ENCODE results near the gene SF3B2.
A peak's percentile ranks its signal among the peaks of the same experiment; 100 is the strongest.
"Not testable (repeated sequence)": the region's sequence is repeated elsewhere in the genome, so short reads cannot be mapped to it uniquely, and the experiment has no call there.

The SF3B2 gene

DNA sequence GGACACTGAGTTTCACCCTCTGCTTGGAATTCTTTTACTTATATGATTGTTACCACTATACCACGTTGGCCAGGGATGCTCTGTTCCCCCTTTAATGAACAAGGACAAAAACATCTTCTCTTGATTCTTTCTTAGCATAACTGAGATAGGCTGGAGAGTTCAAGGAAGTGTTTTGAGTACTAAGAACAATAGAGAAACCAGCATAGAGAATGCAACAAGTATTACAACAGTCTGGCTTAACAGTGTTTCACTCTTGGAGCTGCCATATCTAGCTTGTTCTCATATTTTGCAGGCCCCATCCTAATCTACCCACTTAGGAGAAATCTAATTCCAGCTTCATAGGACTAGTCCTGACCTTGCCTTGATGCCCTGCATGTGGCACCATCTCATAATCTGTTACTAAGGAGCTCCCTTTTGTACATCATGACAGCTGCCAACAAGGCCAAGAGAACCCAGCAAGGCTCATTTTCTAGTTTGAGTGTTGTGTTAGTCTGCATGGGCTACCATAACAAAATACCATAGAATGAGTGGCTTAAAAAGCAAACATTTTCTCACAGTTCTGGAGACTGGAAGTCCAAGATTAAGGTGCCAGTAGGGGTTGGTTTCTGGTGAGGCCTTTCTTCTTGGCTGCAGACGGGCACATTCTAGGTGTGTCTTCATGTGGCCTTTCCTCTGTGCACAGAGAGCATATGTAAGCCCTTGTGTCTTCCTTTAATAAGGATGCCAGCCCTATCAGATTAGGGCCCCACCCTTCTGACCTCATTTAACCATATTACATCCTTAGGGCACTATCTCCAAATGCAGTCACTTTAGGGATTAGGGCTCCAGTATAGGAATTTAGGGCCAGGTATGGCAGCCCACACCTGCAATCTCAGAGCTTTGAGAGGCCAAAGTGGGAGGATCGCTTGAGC lies 55.7 kb downstream of the SF3B2 start:
- DNase-seq (ENCODE audit: low spot score) (no peak), FAIRE-seq (no peak)

DNA sequence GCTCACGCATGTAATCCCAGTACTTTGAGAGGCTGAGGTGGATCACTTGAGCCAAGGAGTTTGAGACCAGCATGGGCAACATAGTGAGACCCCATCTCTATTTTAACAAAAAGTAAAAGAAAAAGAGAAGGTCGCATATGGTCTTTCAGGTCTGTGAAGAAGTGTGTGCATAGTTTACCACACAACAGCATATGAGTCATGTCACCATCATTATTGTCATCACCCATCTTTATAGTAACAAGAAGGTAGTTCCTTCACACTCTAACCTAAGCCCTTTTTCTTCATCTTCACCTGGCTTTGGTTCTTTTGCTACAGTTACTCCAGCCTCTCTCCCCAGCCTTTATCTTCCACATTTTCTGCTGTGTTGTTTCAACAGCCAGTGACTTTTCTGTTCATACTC lies 57.1 kb downstream of the SF3B2 start:
- no peak for FAIRE-seq
- DNase-seq (ENCODE audit: low spot score), result no peak

DNA sequence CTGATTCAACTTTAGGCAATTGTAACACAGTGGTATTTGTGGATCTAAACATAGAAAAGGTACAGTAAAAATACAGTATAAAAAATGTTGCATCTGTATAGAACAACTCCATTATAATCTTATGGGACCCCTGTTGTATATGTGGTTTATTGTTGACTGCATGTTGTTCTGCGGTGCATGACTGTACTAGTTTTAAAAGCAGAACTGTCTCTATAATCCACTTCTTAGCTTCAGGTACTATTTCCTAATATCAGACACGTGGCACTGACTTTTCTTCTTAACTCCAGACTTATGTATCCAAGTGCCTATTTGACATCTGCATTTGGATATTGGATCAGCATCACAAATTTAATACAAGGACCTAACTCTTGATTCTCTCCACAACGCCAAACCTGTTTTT lies 59.0 kb downstream of the SF3B2 start:
- FAIRE-seq, result no peak

DNA sequence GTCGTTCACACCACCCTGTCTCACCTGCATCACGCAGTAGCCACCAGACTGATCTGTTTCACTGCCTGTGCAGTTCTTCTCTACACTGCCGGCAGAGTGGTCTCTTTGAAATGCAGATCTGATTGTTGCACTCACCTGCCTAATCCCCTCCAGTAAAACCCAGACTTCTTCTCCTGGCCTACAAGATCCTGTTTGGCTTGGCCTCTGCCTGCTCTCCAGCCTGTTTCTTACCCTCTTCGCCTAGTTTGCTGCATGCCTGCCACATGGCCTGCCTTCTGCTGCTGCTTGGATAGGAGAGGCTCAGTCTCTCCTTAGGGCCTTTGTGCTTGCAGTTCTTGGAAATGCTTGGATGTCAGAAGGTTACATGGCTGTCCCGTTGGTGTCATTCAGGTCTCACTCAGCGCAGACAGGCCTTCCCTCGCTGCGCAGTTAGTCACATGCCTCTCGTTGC lies 59.9 kb downstream of the SF3B2 start:
- FAIRE-seq (no peak), DNase-seq (ENCODE audit: low spot score) (no peak)

More for the DNA sequence above, 59.0 kb downstream of the SF3B2 start:
- DNase-seq (ENCODE audit: low spot score), result no peak

DNA sequence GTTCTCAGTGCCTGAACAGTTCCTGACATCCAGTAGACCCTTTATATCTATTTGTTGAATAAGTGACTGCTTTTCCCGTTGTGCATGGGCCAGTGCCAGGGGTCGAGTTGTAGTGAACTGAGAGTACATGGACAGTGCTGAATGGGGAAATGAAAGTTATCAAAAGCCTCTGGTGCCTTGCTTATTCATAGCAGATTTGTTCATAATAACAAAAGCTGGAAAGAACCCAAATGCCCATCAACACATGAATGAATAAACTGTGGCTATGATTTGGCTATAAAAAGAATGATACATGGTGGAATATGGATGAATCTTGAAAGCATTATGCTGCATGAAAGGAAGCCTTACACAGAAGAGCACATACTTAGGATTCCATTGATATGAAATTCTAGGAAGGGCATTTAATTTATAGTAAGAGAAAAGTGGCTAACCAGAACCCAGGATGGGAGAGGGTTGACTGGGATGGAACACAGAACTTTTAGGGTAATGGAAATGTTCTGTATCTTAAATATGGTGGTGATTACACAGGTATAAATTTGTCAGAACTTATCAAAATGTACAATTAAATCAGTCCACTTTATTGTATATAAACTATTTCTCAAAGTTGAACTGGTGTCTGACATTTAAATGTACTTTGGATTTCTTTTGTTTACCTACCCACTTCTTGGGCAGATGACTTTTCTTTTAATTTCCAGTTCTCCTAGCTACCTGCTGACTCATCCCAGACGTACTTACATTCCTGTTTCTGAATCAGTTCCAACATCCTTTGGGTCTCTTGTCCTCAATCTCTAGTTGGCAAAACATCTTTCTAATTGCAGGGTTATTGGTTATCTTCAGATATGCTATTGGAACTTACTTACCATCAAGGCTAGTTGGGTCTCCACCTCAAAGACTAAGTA lies 60.7 kb downstream of the SF3B2 start:
- peak; percentile 62 for DNase-seq (ENCODE audit: low spot score)
- FAIRE-seq, result no peak

DNA sequence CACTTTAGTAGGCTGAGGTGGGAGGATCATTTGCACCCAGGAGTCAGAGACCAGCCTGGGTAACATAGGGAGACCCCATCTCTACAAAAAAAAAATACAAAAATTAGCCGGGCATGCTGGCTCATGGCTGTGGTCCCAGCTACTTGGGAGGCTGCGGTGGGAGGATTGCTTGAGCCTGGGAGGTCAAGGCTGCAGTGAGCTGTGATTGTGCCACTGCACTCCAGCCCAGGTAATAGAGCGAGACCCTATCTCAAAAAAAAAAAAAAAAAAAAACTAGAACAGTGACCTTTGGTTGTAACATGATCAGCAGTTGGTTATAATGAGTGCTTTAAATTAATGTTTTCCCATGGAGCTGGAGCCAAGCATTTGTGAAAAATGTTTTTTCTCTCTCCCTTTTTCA lies 62.8 kb downstream of the SF3B2 start:
- not testable (repeated sequence) for DNase-seq (ENCODE audit: low spot score); FAIRE-seq

DNA sequence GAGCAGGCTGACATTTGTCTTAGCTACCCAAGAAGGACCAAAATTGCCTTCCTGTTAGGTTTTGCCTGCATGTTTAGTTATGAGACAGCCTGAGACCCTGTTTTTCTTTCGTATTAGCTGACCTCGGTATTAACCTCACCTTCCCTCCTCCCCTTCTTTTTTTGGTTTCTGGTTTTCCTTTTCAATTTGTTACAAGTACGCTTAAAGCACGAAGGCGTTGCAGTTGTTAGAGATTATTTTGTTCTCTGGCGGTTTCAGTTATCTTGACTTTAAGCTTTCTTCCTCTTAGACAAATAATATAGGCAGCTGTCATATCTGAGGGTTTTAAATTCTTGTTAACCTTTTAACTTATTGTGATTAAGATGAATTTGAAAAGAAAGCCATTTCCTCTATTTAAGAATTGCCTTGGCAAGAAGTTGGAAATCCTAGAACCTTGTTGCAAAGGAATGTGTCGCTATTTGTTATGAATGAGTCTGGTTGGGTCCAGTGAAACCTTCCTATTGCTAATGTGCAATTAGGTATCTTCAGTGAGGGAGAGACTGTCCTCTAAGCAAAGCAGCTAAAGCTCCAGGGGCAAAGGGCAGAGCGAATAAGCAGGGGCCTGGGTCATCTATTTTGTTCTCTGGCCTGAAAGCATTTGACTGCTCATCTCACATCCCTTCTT lies 63.6 kb downstream of the SF3B2 start:
- no peak for FAIRE-seq
- DNase-seq (ENCODE audit: low spot score), result no peak

DNA sequence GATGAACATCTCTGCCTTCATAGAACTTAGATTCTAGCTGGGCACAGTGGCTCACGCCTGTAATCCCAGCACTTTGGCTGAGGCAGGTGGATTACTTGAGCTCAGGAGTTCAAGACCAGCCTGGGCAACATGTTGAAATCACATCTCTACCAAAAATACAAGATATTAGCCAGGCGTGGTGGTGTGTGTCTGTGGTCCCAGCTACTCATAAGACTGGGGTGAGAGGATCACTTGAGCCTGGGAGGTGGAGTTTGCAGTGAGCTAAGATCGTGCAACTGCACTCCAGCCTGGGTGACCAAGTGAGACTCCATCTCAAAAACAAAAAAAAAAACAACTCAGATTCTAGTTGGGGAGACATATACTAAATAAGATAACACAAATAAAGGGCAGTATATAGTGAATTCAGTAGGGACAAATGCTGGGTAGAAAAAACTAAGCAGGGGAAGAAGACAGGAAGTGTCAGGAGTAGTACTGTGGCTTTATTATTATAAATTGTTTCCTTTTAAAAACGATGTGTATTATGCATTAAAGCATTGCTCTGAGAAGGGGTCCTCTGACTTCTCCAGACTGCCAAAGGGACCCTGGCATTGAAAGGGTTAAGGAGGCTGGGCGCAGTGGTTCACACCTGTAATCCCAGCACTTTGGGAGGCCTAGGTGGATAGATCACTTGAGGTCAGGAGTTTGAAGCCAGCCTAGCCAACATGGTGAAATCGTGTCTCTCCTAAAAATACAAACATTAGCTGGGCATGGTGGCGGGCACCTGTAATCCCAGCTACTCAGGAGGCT lies 64.6 kb downstream of the SF3B2 start:
- no peak for FAIRE-seq

DNA sequence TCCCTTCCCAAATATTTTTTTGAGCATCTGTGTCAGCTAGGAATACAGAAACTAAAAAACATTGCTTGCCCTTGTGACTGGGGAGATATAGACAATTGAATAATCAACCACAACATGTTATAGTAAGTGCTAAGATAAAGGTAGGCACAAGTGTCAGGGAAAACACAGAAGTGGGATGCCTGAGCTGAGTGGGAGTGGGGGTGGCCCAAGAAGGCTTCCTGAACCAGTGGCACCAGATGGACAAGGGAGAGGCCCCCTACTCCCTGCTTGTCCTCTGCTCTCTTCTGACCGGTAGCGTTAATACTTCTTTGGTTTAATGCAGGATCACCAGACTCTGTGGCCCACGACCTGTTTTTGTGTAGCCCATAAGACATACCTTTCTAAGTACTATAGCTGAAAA lies 66.7 kb downstream of the SF3B2 start:
- DNase-seq (ENCODE audit: low spot score) (no peak), FAIRE-seq (no peak)

More for the DNA sequence above, 64.6 kb downstream of the SF3B2 start:
- DNase-seq (ENCODE audit: low spot score), result no peak
